ENCODE measurements around the gene GNAL.

DNA sequence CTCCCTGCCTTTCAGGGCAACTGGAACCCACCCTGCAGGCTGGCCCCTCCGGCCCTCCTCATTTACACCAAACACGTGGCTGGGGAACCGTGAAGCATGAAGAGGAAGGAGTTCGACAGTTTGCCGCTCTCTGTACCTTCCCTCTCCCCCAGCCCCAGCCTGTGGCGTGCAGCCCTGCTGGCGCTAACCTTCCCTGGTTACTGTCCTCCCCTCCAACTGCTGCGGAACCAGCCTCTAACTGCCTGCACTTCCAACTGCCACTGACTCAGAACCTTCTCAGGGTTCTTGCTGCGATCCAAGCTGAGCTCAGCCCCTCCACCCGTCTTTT is 19.2 kb upstream of the GNAL start:
- no peak for TF ChIP-seq FOXP2 (optimal IDR thresholded peaks at IDR 0.05; ENCODE audit: borderline replicate concordance, extremely low read depth, extremely low read length, insufficient read depth)
- TF ChIP-seq, protein P1, sequence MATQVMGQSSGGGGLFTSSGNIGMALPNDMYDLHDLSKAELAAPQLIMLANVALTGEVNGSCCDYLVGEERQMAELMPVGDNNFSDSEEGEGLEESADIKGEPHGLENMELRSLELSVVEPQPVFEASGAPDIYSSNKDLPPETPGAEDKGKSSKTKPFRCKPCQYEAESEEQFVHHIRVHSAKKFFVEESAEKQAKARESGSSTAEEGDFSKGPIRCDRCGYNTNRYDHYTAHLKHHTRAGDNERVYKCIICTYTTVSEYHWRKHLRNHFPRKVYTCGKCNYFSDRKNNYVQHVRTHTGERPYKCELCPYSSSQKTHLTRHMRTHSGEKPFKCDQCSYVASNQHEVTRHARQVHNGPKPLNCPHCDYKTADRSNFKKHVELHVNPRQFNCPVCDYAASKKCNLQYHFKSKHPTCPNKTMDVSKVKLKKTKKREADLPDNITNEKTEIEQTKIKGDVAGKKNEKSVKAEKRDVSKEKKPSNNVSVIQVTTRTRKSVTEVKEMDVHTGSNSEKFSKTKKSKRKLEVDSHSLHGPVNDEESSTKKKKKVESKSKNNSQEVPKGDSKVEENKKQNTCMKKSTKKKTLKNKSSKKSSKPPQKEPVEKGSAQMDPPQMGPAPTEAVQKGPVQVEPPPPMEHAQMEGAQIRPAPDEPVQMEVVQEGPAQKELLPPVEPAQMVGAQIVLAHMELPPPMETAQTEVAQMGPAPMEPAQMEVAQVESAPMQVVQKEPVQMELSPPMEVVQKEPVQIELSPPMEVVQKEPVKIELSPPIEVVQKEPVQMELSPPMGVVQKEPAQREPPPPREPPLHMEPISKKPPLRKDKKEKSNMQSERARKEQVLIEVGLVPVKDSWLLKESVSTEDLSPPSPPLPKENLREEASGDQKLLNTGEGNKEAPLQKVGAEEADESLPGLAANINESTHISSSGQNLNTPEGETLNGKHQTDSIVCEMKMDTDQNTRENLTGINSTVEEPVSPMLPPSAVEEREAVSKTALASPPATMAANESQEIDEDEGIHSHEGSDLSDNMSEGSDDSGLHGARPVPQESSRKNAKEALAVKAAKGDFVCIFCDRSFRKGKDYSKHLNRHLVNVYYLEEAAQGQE (IDR thresholded peaks at IDR 0.05; ENCODE audit: insufficient read depth in 1 of 2, low read depth in 2 of 2, low read length in 2 of 2), result no peak
- TF ChIP-seq POLR2AphosphoS5 (IDR thresholded peaks at IDR 0.05; ENCODE audit: low read depth, low read length), result no peak
- TF ChIP-seq TAF1 (IDR thresholded peaks at IDR 0.05; ENCODE audit: borderline replicate concordance, insufficient read depth, low read length), result no peak
- no peak for TF ChIP-seq SIN3A (IDR thresholded peaks at IDR 0.05; ENCODE audit: borderline replicate concordance, insufficient read depth, low read length)
